ENCODE results near the gene LSM7.

GRCh38 chr19:2289714-2290435 is 38.5 kb downstream of the LSM7 start:
- TF ChIP-seq, protein P1, sequence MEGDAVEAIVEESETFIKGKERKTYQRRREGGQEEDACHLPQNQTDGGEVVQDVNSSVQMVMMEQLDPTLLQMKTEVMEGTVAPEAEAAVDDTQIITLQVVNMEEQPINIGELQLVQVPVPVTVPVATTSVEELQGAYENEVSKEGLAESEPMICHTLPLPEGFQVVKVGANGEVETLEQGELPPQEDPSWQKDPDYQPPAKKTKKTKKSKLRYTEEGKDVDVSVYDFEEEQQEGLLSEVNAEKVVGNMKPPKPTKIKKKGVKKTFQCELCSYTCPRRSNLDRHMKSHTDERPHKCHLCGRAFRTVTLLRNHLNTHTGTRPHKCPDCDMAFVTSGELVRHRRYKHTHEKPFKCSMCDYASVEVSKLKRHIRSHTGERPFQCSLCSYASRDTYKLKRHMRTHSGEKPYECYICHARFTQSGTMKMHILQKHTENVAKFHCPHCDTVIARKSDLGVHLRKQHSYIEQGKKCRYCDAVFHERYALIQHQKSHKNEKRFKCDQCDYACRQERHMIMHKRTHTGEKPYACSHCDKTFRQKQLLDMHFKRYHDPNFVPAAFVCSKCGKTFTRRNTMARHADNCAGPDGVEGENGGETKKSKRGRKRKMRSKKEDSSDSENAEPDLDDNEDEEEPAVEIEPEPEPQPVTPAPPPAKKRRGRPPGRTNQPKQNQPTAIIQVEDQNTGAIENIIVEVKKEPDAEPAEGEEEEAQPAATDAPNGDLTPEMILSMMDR (IDR thresholded peaks at IDR 0.05), result no peak
- no peak for TF ChIP-seq POLR2A (IDR thresholded peaks at IDR 0.05)
